HG03064 (cell line): Measurements from ENCODE around the gene ZDHHC13.

ENCODE experiments used
- ATAC-seq: cut with Tn5 transposase; IDR thresholded peaks from one replicate; pipeline ENCODE4 v1.9.1; 2021; ENCODE audit warnings: low read depth; ENCODE audit not compliant: unreplicated experiment

ZDHHC13 gene

GRCh38 chr11:19200410-19201201, 83.6 kb downstream of the ZDHHC13 start:
- ATAC-seq = no peak

- no peak for ATAC-seq
Observed at GRCh38 chr11:19201737-19202605, 85.0 kb downstream of the ZDHHC13 start, which contains the start of gene CSRP3. Gene CSRP3, minus strand, starts transcription at chr11:19201983. Its CDS starts 9,535 bp downstream, at chr11:19192448.

- no peak for ATAC-seq
Observed at GRCh38 chr11:19204836-19205235, 87.9 kb downstream of the ZDHHC13 start.

- ATAC-seq = no peak
Observed at GRCh38 chr11:19208181-19208580, 91.2 kb downstream of the ZDHHC13 start.

- no peak for ATAC-seq
Observed at GRCh38 chr11:19208959-19209546, 92.1 kb downstream of the ZDHHC13 start.

GRCh38 chr11:19209617-19210370, 92.8 kb downstream of the ZDHHC13 start:
- ATAC-seq = no peak

GRCh38 chr11:19216021-19216420, 99.1 kb downstream of the ZDHHC13 start:
- no peak for ATAC-seq

- ATAC-seq = no peak
Observed at GRCh38 chr11:19216709-19217374, 99.9 kb downstream of the ZDHHC13 start.

GRCh38 chr11:19218216-19218615, 101.2 kb downstream of the ZDHHC13 start:
- ATAC-seq = no peak

- no peak for ATAC-seq
Observed at GRCh38 chr11:19218786-19219460, 102.0 kb downstream of the ZDHHC13 start.

GRCh38 chr11:19220903-19221724, 104.1 kb downstream of the ZDHHC13 start:
- no peak for ATAC-seq

GRCh38 chr11:19225123-19225522, 108.2 kb downstream of the ZDHHC13 start:
- ATAC-seq = no peak

- no peak for ATAC-seq
Observed at GRCh38 chr11:19225581-19225980, 108.6 kb downstream of the ZDHHC13 start.
